Breast epithelium (tissue), 4 donors: Measurements from ENCODE around the gene PSME4. TPM values are rescaled to one million over a fixed set of nuclear protein-coding genes. Genes with fewer than 3 reads are reported as not detected.
"Not testable (repeated sequence)": the region's sequence is repeated elsewhere in the genome, so short reads cannot be mapped to it uniquely, and the experiment has no call there.

Experiments
- DNase-seq, 2 donors: peaks; one replicate each; pipeline ENCODE4 v3.0.0-alpha.2; 2019; ENCODE audit warnings: low spot score in 2 of 2
- H3K27ac ChIP-seq, 2 donors: fragments of 200-600 bp; sonication (generic) in 1 of 2; one replicate each; pipeline ENCODE4 v1.5.1; 2016 to 2019; ENCODE audit warnings: mild to moderate bottlenecking in 1 of 2
- H3K27me3 ChIP-seq, 2 donors: fragments of 200-600 bp; sonication (generic) in 1 of 2; one replicate each; pipeline versions ENCODE4 v1.5.1 to v1.6.0; 2017 to 2019; ENCODE audit warnings: control low read depth in 1 of 2, mild to moderate bottlenecking in 1 of 2
- H3K36me3 ChIP-seq: fragments of 200-600 bp; one replicate; pipeline ENCODE4 v1.5.1; 2019
- H3K4me1 ChIP-seq, 2 donors: fragments of 200-600 bp; sonication (generic); one replicate each; pipeline ENCODE4 v1.5.1; 2016 to 2019; ENCODE audit warnings: control low read depth in 1 of 2
- H3K4me3 ChIP-seq, 3 donors: fragments of 200-600 bp; sonication (generic); 1 replicate in 2 of 3; 2 replicates in 1 of 3; pipeline ENCODE4 v1.5.1; 2016 to 2019; ENCODE audit warnings: mild to moderate bottlenecking in 3 of 3, moderate library complexity in 2 of 3
- H3K9me3 ChIP-seq, 2 donors: fragments of 200-600 bp; sonication (generic) in 1 of 2; one replicate each; pipeline ENCODE4 v1.5.1; 2016 to 2019; ENCODE audit warnings: control low read depth in 1 of 2
- POLR2A ChIP-seq: fragments of 450-650 bp; IDR thresholded peaks from one replicate; pipeline ENCODE4 v1.6.1; 2016; ENCODE audit warnings: antibody characterized with exemption, mild to moderate bottlenecking, moderate library complexity
- POLR2AphosphoS5 ChIP-seq, 3 donors: sonication (generic); formaldehyde crosslinking; IDR thresholded peaks; one replicate each; pipeline ENCODE4 v1.6.1; 2017; ENCODE audit warnings: antibody characterized with exemption in 3 of 3
- intact Hi-C: fragments of 100-400 bp; cut with DNase I; formaldehyde crosslinking; loops from one replicate; pipeline ENCODE4 v1.15.1; 2023; ENCODE audit warnings: low total_unique reads
- total RNA-seq, 3 donors: library from RNA; depleted of rRNA; stranded (reverse); fragments of >200 nt; gene quantifications; one replicate each; pipeline ENCODE4 v1.1.0, GENCODE V29; 2016
- TF ChIP-seq, protein P1 (sequence below), 3 donors: fragments of 450-650 bp; IDR thresholded peaks; one replicate each; pipeline ENCODE4 v1.5.1; 2016 to 2017; ENCODE audit warnings: antibody characterized with exemption in 3 of 3, mild to moderate bottlenecking in 3 of 3, moderate library complexity in 3 of 3

PSME4 gene
- total RNA-seq, 3 donors from 2014 or later: 45.3 to 176 (median 75.1) TPM

DNA sequence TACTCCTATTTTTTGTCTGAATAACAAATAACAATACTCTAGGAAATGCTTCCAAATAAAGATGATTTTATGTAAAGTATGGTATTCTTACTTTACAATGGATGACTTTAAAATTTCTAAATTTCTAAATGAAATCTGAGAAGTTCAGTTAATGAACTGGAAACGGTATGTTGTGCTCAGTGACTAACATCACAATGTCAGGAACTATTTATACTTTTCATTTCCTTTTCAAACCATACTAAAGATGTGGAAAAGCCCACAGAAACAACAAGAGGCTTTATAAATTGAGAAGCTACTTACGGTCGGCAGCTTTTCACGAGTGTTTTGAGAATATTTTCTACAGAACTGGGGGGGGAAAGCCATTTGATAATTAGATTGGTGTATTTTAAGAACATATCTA lies 31.1 kb downstream of the PSME4 start:
- intact Hi-C loops: no loop called here
- Histone ChIP-seq H3K4me1 (no peaks in the 10 kb centered on the region), H3K4me3 (no peak overlapping the region), H3K9me3 (no peaks in the 10 kb centered on the region), H3K27ac (no peak overlapping the region), H3K27me3 (no peaks in the 10 kb centered on the region), H3K36me3 (peaks cover 4% of the 10 kb centered on the region)
- DNase-seq: no peak
- TF ChIP-seq POLR2A (no peak), POLR2AphosphoS5 (IDR thresholded peaks at IDR 0.05) (no peak)
- TF ChIP-seq, protein P1, sequence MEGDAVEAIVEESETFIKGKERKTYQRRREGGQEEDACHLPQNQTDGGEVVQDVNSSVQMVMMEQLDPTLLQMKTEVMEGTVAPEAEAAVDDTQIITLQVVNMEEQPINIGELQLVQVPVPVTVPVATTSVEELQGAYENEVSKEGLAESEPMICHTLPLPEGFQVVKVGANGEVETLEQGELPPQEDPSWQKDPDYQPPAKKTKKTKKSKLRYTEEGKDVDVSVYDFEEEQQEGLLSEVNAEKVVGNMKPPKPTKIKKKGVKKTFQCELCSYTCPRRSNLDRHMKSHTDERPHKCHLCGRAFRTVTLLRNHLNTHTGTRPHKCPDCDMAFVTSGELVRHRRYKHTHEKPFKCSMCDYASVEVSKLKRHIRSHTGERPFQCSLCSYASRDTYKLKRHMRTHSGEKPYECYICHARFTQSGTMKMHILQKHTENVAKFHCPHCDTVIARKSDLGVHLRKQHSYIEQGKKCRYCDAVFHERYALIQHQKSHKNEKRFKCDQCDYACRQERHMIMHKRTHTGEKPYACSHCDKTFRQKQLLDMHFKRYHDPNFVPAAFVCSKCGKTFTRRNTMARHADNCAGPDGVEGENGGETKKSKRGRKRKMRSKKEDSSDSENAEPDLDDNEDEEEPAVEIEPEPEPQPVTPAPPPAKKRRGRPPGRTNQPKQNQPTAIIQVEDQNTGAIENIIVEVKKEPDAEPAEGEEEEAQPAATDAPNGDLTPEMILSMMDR (IDR thresholded peaks at IDR 0.05): no peak

DNA sequence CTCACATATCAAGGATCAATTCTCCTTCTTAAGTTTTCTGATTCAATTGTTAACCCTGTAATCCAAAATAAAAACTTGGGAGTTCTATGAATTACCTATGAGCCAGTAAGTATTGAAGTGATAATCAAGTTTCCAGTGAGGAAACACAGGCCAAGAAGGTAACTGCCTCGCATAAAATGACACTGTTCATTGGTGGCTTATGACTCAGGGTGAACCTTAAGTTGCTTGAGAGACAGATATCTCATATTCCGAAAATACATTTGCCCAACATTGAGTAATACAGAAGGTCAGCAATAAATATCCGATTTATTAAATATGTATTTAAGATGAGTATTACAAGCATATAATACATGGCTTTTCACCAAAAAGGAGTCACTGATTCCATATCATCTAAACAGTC lies 31.9 kb downstream of the PSME4 start:
- H3K4me1 ChIP-seq: no peaks in the 10 kb centered on the region
- TF ChIP-seq POLR2AphosphoS5 (IDR thresholded peaks at IDR 0.05) (no peak), POLR2A (no peak)
- TF ChIP-seq, protein P1 (IDR thresholded peaks at IDR 0.05): no peak
- H3K4me3 ChIP-seq: no peak overlapping the region
- no peaks in the 10 kb centered on the region for H3K9me3 ChIP-seq
- intact Hi-C loops: no loop called here
- no peak overlapping the region for H3K27ac ChIP-seq
- H3K27me3 ChIP-seq: no peaks in the 10 kb centered on the region
- H3K36me3 ChIP-seq: peaks cover 6% of the 10 kb centered on the region
- no peak for DNase-seq

DNA sequence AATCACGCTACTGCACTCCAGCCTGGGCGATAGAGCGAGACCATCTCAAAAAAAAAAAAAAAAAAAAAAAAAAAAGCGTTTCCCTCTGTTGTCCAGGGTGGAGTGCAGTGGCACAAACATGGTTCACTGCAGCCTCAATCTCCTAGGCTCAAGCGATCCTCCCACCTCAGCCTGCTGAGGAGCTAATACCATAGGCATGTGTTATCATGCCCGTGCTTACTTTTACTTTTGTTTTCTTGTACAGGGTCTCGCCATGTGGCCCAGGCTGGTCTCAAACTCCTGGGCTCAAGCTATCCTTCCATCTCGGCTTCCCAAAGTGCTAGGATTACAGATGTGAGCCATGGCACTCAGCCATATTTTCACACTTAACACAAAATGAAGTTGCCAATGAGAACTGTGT lies 37.5 kb downstream of the PSME4 start:
- Histone ChIP-seq H3K27me3 (no peaks in the 10 kb centered on the region), H3K4me1 (no peaks in the 10 kb centered on the region), H3K9me3 (no peaks in the 10 kb centered on the region), H3K27ac (no peak overlapping the region), H3K4me3 (no peak overlapping the region), H3K36me3 (peaks cover 23% of the 10 kb centered on the region)
- intact Hi-C loops: no loop called here
- DNase-seq: no peak
- no peak for TF ChIP-seq POLR2AphosphoS5 (IDR thresholded peaks at IDR 0.05)
- TF ChIP-seq, protein P1 (IDR thresholded peaks at IDR 0.05): no peak
- TF ChIP-seq POLR2A: no peak

DNA sequence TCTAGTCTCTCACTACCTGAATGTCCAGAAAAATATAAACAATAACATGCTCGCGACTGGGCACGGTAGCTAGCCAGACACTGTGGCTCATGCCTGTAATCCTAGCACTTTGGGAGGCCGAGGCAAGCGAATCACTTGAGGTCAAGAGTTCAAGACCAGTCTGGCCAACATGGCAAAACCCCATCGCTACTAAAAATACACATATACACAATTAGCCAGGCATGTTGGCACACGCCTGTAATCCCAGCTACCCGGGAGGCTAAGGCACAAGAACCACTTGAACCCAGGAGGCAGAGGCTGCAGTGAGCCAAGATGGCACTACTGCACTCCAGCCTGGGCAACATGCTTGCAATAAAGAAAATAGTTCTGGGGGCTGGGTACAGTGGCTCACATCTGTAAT lies 44.5 kb downstream of the PSME4 start:
- H3K9me3 ChIP-seq, H3K4me3 ChIP-seq, H3K27me3 ChIP-seq, DNase-seq, H3K27ac ChIP-seq, H3K4me1 ChIP-seq, intact Hi-C loops: not testable (repeated sequence)
- peaks cover 19% of the 10 kb centered on the region for H3K36me3 ChIP-seq

DNA sequence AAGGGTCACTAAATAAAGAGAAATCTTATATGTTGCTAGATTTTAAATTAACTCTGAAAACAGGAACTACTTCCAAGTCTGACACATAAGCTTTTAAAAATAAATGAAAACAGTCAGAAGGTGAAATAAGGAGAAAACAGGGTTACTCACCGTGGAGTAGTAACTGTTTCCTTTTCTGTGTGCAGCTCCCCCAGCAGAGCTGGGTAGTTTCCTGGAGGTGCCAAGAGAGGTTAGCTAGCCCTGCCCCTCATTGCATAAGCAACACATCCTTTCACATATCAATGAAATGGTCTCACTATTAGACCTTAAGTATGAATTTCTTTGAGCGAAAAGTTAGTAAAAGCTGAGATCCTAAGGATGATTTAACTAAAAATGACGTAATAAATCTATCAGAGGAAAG lies 57.1 kb downstream of the PSME4 start:
- TF ChIP-seq POLR2AphosphoS5 (IDR thresholded peaks at IDR 0.05) (no peak), POLR2A (no peak)
- TF ChIP-seq, protein P1 (IDR thresholded peaks at IDR 0.05): no peak

More for the DNA sequence above, 57.1 kb downstream of the PSME4 start:
- peaks cover 17% of the 10 kb centered on the region for H3K36me3 ChIP-seq
- no peaks in the 10 kb centered on the region for H3K27me3 ChIP-seq
- intact Hi-C loops: no loop called here
- no peaks in the 10 kb centered on the region for H3K9me3 ChIP-seq
- no peaks in the 10 kb centered on the region for H3K4me1 ChIP-seq
- H3K4me3 ChIP-seq: no peak overlapping the region
- no peak overlapping the region for H3K27ac ChIP-seq
- no peak for DNase-seq
